CD4-positive, alpha-beta T cell (primary cell): ENCODE results near the gene YY1. TPM values are rescaled to one million over a fixed set of nuclear protein-coding genes. Genes with fewer than 3 reads are reported as not detected.

Experiments
- ATAC-seq: fragments of 200-7000 bp; cut with Tn5 transposase; one replicate; pipeline ENCODE4 v1.10.0; 2022; ENCODE audit warnings: mild to moderate bottlenecking; ENCODE audit not compliant: poor library complexity
- CTCF ChIA-PET: fragments of 350-600 bp; sonication (Branson Sonifier 250); formaldehyde crosslinking; loops from one replicate; lab custom pipeline; 2021; ENCODE audit warnings: antibody characterized with exemption, inconsistent platforms; lab: Charles Lee
- POLR2A ChIA-PET: fragments of 350-600 bp; sonication (Branson Sonifier 250); formaldehyde crosslinking; loops from one replicate; lab custom pipeline; 2021; ENCODE audit warnings: antibody characterized with exemption, inconsistent platforms; lab: Charles Lee
- DNase-seq, 14 experiments: peaks; one replicate each; pipeline ENCODE4 v3.0.0-alpha.2; 2013 to 2020; ENCODE audit warnings: mixed read lengths in 2 of 14
- H3K27ac ChIP-seq, 2 donors: one replicate each; pipeline versions ENCODE4 v1.5.1 to v1.7.0; 2013; ENCODE audit warnings: low read length in 2 of 2, low read depth in 1 of 2, mild to moderate bottlenecking in 1 of 2
- H3K27me3 ChIP-seq, 2 experiments: 1 replicate in 1 of 2; 2 replicates in 1 of 2; pipeline versions ENCODE4 v1.6.1 to v1.7.0; 2013; ENCODE audit warnings: low read length in 2 of 2, control low read depth in 1 of 2, mild to moderate bottlenecking in 1 of 2, moderate library complexity in 1 of 2; ENCODE audit not compliant: insufficient read depth in 2 of 2, control insufficient read depth in 1 of 2
- H3K36me3 ChIP-seq: one replicate; pipeline ENCODE4 v1.6.1; 2013; ENCODE audit warnings: low read length, control low read depth; ENCODE audit not compliant: insufficient read depth
- H3K4me1 ChIP-seq: one replicate; pipeline ENCODE4 v1.6.1; 2013; ENCODE audit warnings: low read length, control low read depth; ENCODE audit not compliant: insufficient read depth
- H3K4me3 ChIP-seq: one replicate; pipeline ENCODE4 v1.5.1; 2013; ENCODE audit warnings: mild to moderate bottlenecking, low read length, moderate library complexity
- H3K9me3 ChIP-seq, 2 experiments: 1 replicate in 1 of 2; 2 replicates in 1 of 2; pipeline versions ENCODE4 v1.6.1 to v1.7.0; 2013; ENCODE audit warnings: low read length in 2 of 2, mild to moderate bottlenecking in 2 of 2, control low read depth in 1 of 2, moderate library complexity in 1 of 2; ENCODE audit not compliant: control insufficient read depth in 1 of 2, insufficient read depth in 1 of 2
- H3K27ac Mint-ChIP-seq: one replicate; pipeline ENCODE4 v1.8.0; 2020; ENCODE audit warnings: mixed read lengths
- H3K27me3 Mint-ChIP-seq: one replicate; pipeline ENCODE4 v1.8.0; 2021; ENCODE audit warnings: mixed read lengths
- H3K36me3 Mint-ChIP-seq: one replicate; pipeline ENCODE4 v1.8.0; 2021; ENCODE audit warnings: low read depth, mixed read lengths
- H3K4me1 Mint-ChIP-seq: one replicate; pipeline ENCODE4 v1.8.0; 2021; ENCODE audit warnings: low read depth, mixed read lengths
- H3K4me3 Mint-ChIP-seq: one replicate; pipeline ENCODE4 v1.8.0; 2020; ENCODE audit warnings: mild to moderate bottlenecking, mixed read lengths
- H3K9me3 Mint-ChIP-seq: one replicate; pipeline ENCODE4 v1.8.0; 2020; ENCODE audit warnings: mixed read lengths
- CTCF ChIP-seq: fragments of 200-600 bp; IDR thresholded peaks from one replicate; pipeline ENCODE4 v1.8.0; 2022; ENCODE audit warnings: antibody characterized with exemption, mild to moderate bottlenecking
- intact Hi-C, 2 experiments: fragments of 100-400 bp; cut with DNase I in 1 of 2; cut with micrococcal nuclease in 1 of 2; formaldehyde crosslinking; loops; one replicate each; pipeline versions ENCODE4 v1.15.1 to v1.9.0; 2023 to 2025; cut with DNase I, micrococcal nuclease
- total RNA-seq, 174 experiments: library from RNA in 2 of 174; stranded (reverse) in 2 of 174; gene quantifications; one replicate each; pipeline ENCODE4 v1.2.3 and lab custom pipeline; 2021 to 2026

Gene YY1
- total RNA-seq, 2 experiments from 2014 or later = 68.9 to 70.4 TPM

- Histone ChIP-seq H3K36me3 (peaks cover 8% of the 10 kb centered on the region), H3K27ac (no peak overlapping the region), H3K27me3 (no peaks in the 10 kb centered on the region), H3K4me1 (peaks cover under 1% of the 10 kb centered on the region), H3K4me3 (no peak overlapping the region), H3K9me3 (no peaks in the 10 kb centered on the region)
- TF ChIP-seq CTCF = no peak
- DNase-seq (peak in 1 of 14 experiments; percentile 30), ATAC-seq (no peak)
- ChIA-PET POLR2A (no interaction called here), CTCF (no interaction called here)
- Mint-ChIP-seq H3K27ac (no peak overlapping the region), H3K4me1 (no peaks in the 10 kb centered on the region), H3K36me3 (no peaks in the 10 kb centered on the region), H3K4me3 (no peak overlapping the region), H3K27me3 (no peaks in the 10 kb centered on the region), H3K9me3 (no peaks in the 10 kb centered on the region)
- intact Hi-C loops = no loop called here
Measured at GRCh38 chr14:100292301-100292775, 53.4 kb downstream of the YY1 start.

- H3K27ac ChIP-seq = no peak overlapping the region
Measured at GRCh38 chr14:100292776-100293461, 54.0 kb downstream of the YY1 start.

GRCh38 chr14:100293497-100294212, 54.7 kb downstream of the YY1 start:
- ChIA-PET CTCF (no interaction called here), POLR2A (interaction anchor here (0.6 kb wide), 1 partner anchor 8 kb away, joined by 3 read pairs; no protein-coding TSS in a partner anchor)
- intact Hi-C loops = no loop called here
- Histone ChIP-seq H3K9me3 (no peaks in the 10 kb centered on the region), H3K4me3 (no peak overlapping the region), H3K27ac (no peak overlapping the region), H3K36me3 (peaks cover 8% of the 10 kb centered on the region), H3K27me3 (no peaks in the 10 kb centered on the region), H3K4me1 (peaks cover 7% of the 10 kb centered on the region)
- no peak for TF ChIP-seq CTCF
- DNase-seq = peak in 1 of 14 experiments; percentile 14
- H3K27ac Mint-ChIP-seq = no peak overlapping the region
- H3K4me1 Mint-ChIP-seq = no peaks in the 10 kb centered on the region
- no peak for ATAC-seq
- no peaks in the 10 kb centered on the region for H3K36me3 Mint-ChIP-seq
- no peaks in the 10 kb centered on the region for H3K27me3 Mint-ChIP-seq
- H3K4me3 Mint-ChIP-seq = no peak overlapping the region
- no peaks in the 10 kb centered on the region for H3K9me3 Mint-ChIP-seq

More at GRCh38 chr14:100292776-100293461, 54.0 kb downstream of the YY1 start:
- Histone ChIP-seq H3K36me3 (peaks cover 8% of the 10 kb centered on the region), H3K9me3 (no peaks in the 10 kb centered on the region), H3K27me3 (no peaks in the 10 kb centered on the region), H3K4me1 (peaks cover 6% of the 10 kb centered on the region), H3K4me3 (no peak overlapping the region)
- H3K36me3 Mint-ChIP-seq = no peaks in the 10 kb centered on the region
- H3K4me1 Mint-ChIP-seq = no peaks in the 10 kb centered on the region
- ChIA-PET CTCF (no interaction called here), POLR2A (no interaction called here)
- intact Hi-C loops = no loop called here
- H3K27ac Mint-ChIP-seq = no peak overlapping the region
- H3K27me3 Mint-ChIP-seq = no peaks in the 10 kb centered on the region
- DNase-seq = peak in 1 of 14 experiments; percentile 19
- no peak for ATAC-seq
- H3K4me3 Mint-ChIP-seq = no peak overlapping the region
- TF ChIP-seq CTCF = no peak
- H3K9me3 Mint-ChIP-seq = no peaks in the 10 kb centered on the region
